Activated CD4-positive, alpha-beta T cell treated with anti-CD3 and anti-CD28 coated beads for 24 hours (primary cell): ENCODE measurements around the gene FOCAD.

Experiments
- DNase-seq, 2 donors: peaks; one replicate each; pipeline ENCODE4 v3.0.0-alpha.2; 2020; ENCODE audit warnings: low read depth in 2 of 2

FOCAD gene

GRCh38 chr9:20734275-20734674, 50.2 kb downstream of the FOCAD start:
- no peak for DNase-seq

GRCh38 chr9:20740304-20740703, 56.2 kb downstream of the FOCAD start:
- DNase-seq, result no peak

GRCh38 chr9:20740929-20741582, 57.0 kb downstream of the FOCAD start:
- DNase-seq, result no peak

GRCh38 chr9:20742833-20743232, 58.8 kb downstream of the FOCAD start:
- no peak for DNase-seq

GRCh38 chr9:20744036-20744630, 60.1 kb downstream of the FOCAD start:
- DNase-seq, result no peak

GRCh38 chr9:20746967-20747366, 62.9 kb downstream of the FOCAD start:
- DNase-seq, result no peak

GRCh38 chr9:20749496-20750198, 65.6 kb downstream of the FOCAD start:
- DNase-seq, result no peak

- DNase-seq, result no peak
Observed at GRCh38 chr9:20753761-20754160, 69.7 kb downstream of the FOCAD start.

GRCh38 chr9:20754556-20754955, 70.5 kb downstream of the FOCAD start:
- DNase-seq, result no peak

GRCh38 chr9:20760246-20760891, 76.3 kb downstream of the FOCAD start:
- DNase-seq, result no peak

- DNase-seq, result no peak
Observed at GRCh38 chr9:20770947-20771346, 86.9 kb downstream of the FOCAD start.

GRCh38 chr9:20771729-20772128, 87.7 kb downstream of the FOCAD start:
- no peak for DNase-seq

GRCh38 chr9:20775683-20776082, 91.6 kb downstream of the FOCAD start:
- DNase-seq, result no peak

GRCh38 chr9:20781092-20781491, 97.0 kb downstream of the FOCAD start:
- DNase-seq, result no peak

- no peak for DNase-seq
Observed at GRCh38 chr9:20782289-20782688, 98.2 kb downstream of the FOCAD start.

- DNase-seq, result no peak
Observed at GRCh38 chr9:20783057-20784038, 99.3 kb downstream of the FOCAD start.

- DNase-seq, result no peak
Observed at GRCh38 chr9:20784196-20784595, 100.1 kb downstream of the FOCAD start.

- no peak for DNase-seq
Observed at GRCh38 chr9:20786807-20787206, 102.7 kb downstream of the FOCAD start.

GRCh38 chr9:20788526-20789451, 104.7 kb downstream of the FOCAD start:
- no peak for DNase-seq

- no peak for DNase-seq
Observed at GRCh38 chr9:20790721-20791120, 106.7 kb downstream of the FOCAD start.
